GM12872 (cell line): ENCODE data around the gene MARCHF11.

Source experiments
- TF ChIP-seq, protein P1 (sequence below): IDR thresholded peaks from 3 replicates; pipeline ENCODE4 v1.5.1; 2011; ENCODE audit warnings: low read depth, mild to moderate bottlenecking, low read length, moderate library complexity; ENCODE audit not compliant: insufficient read depth

The MARCHF11 gene

DNA sequence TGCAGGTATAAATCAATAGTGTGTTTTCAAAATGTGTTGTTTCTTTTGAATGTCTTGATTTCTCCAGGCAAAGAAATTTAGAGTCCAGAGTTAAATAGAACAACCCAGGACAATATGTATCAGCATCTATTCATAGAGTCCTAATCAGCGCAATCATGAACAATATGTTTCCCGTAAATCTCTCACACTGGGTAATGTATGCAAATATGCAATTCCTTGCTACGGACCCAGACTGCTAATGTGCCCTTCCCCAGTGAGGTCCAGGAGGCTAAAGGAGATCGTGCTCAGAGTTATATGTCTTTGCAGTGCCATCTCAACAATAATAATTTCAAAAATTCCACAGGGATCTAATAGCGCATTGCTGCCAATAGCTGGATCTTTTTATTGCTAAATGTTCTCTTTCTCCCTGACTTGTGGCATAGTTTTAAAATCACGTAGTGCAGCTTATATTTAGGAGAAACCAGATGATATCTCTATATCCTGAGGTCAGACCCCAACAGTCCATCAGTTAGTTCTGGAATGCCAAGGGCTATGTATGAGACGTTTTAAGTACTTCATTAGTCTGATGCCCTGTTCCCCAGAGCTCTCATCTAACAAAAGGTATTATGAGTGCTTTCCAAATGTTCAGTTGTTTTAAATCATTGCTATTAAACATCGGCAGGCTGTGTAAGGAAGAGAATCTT lies 145.1 kb downstream of the MARCHF11 start:
- TF ChIP-seq, protein P1, sequence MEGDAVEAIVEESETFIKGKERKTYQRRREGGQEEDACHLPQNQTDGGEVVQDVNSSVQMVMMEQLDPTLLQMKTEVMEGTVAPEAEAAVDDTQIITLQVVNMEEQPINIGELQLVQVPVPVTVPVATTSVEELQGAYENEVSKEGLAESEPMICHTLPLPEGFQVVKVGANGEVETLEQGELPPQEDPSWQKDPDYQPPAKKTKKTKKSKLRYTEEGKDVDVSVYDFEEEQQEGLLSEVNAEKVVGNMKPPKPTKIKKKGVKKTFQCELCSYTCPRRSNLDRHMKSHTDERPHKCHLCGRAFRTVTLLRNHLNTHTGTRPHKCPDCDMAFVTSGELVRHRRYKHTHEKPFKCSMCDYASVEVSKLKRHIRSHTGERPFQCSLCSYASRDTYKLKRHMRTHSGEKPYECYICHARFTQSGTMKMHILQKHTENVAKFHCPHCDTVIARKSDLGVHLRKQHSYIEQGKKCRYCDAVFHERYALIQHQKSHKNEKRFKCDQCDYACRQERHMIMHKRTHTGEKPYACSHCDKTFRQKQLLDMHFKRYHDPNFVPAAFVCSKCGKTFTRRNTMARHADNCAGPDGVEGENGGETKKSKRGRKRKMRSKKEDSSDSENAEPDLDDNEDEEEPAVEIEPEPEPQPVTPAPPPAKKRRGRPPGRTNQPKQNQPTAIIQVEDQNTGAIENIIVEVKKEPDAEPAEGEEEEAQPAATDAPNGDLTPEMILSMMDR = no peak

DNA sequence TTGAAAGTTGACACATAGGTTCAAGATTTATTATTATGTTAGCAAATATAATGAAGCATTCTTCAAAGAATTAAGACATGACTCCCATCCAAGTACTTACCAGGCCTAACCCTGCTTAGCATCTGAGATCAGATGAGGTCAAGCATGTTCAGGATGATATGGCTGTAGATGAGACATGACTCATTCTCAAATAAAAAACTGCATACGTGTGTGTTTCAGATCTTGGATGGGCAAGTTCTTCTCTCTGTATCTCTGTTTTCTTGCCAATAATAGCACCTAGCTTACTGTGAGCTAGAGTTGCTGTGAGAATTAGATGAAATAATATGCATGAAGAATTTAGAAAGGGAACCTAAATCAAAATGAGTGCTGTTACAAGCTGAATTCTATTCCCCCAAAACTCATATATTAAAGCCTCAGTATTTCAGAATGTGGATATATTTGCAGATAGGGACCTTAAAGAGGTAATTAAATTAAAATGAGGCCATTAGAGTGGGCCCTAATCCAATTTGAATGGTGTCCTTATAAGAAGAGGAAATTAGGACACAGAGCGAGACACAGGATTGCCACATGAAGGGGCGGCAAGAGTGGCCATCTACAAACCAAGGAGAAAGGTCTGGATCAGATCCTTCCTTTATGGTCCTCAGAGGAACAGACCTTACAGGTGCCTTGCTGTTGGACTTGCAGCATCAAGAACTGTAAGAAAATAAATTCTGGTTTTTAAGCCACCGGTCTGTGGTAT lies 146.2 kb downstream of the MARCHF11 start:
- TF ChIP-seq, protein P1 = no peak

DNA sequence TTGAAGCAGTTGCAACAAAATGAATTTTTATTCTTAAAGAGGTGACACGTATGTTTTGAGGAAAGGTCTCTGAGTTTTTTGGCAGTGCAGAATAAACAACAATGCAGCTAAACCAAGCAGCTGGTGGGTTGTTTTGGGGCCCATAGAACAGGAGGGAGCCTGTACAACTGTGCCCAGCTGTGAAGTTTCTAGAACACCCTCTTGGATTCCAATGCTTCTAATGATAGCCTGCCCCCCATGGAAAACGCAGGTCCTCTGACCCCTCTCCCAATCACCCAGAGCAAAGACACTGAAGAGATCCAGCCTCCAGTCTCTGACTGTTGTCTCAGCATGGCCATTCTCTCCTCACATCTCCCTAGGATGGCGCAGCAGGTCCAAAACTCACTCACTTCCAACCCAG lies 150.9 kb downstream of the MARCHF11 start:
- TF ChIP-seq, protein P1 = no peak

GRCh38 chr5:16025681-16026080 lies 153.9 kb downstream of the MARCHF11 start:
- TF ChIP-seq, protein P1 = no peak

DNA sequence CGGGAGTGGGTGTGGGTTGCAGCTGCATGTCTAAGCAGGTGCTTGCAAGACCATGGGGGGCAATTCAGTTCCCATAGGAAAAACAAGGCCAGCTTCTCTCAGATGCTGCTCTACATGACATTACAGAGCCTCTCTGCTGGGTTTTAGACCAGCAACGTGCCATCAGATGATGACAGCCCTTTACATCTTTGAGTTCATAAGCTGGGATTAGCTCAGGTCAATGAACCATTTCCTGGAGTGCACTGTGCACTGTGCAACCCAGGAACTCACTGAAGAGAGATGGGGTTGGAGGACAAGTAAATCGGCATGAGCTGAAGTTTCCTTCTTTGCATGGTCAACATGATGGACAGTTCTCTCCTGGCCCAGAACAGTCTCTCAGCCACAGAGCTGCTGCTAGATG lies 160.6 kb downstream of the MARCHF11 start:
- TF ChIP-seq, protein P1 = no peak

DNA sequence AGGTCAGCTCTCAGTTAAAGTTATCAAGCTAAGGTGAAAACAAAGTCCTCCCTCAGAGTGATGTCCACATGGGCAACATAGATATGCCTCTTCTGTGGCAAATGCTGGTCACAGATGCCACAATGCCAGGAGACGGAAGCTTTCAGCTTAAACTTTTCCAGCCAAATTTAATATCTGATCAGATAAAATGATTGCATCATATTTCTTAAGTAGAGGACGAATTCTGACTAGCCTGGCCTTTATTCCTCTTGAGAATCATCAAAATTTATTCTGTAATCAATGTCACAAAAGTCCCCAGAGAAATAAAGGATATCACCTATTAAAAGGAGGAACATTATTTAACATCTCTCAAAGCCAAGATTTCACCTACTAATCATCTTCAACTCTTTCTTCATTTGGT lies 161.9 kb downstream of the MARCHF11 start:
- TF ChIP-seq, protein P1 = no peak
